KMS-11 (cell line): ENCODE measurements around the gene ATG2B.

ENCODE experiments used
- H2AFZ ChIP-seq: fragments of 200-600 bp; sonication (generic); 2 replicates; pipeline ENCODE4 v1.6.1; 2016; ENCODE audit warnings: antibody characterized with exemption, mixed run types, low read depth
- H3K27ac ChIP-seq: fragments of 200-600 bp; sonication (generic); 2 replicates; pipeline ENCODE4 v1.6.1; 2016; ENCODE audit warnings: mild to moderate bottlenecking, mixed run types
- H3K27me3 ChIP-seq: fragments of 200-600 bp; sonication (generic); 2 replicates; pipeline ENCODE4 v1.6.1; 2017; ENCODE audit warnings: mild to moderate bottlenecking, low read depth, mixed run types, moderate library complexity; ENCODE audit not compliant: insufficient read depth
- H3K36me3 ChIP-seq: fragments of 200-600 bp; sonication (generic); 2 replicates; pipeline ENCODE4 v1.6.1; 2017; ENCODE audit warnings: mild to moderate bottlenecking, mixed run types; ENCODE audit not compliant: insufficient read depth
- H3K4me1 ChIP-seq: fragments of 200-600 bp; sonication (generic); 2 replicates; pipeline ENCODE4 v1.6.1; 2016; ENCODE audit warnings: mild to moderate bottlenecking, low read depth, mixed run types; ENCODE audit not compliant: poor library complexity, severe bottlenecking
- H3K4me2 ChIP-seq: fragments of 200-600 bp; sonication (generic); 2 replicates; pipeline ENCODE4 v1.7.0; 2016; ENCODE audit warnings: mild to moderate bottlenecking, mixed run types
- H3K4me3 ChIP-seq: fragments of 200-600 bp; sonication (generic); IDR thresholded peaks from 2 replicates; pipeline ENCODE4 v1.6.1; 2017; ENCODE audit warnings: low read depth, low read length, mixed read lengths; ENCODE audit not compliant: insufficient read depth
- H3K79me2 ChIP-seq: fragments of 200-600 bp; sonication (generic); 2 replicates; pipeline ENCODE4 v1.6.1; 2016; ENCODE audit warnings: low read depth, mixed run types; ENCODE audit not compliant: insufficient read depth
- H3K9ac ChIP-seq: fragments of 200-600 bp; sonication (generic); 2 replicates; pipeline ENCODE4 v1.6.1; 2016; ENCODE audit warnings: mild to moderate bottlenecking, mixed run types
- H4K20me1 ChIP-seq: fragments of 200-600 bp; sonication (generic); 2 replicates; pipeline ENCODE4 v1.6.1; 2016; ENCODE audit warnings: mild to moderate bottlenecking, mixed run types; ENCODE audit not compliant: insufficient read depth
- TF ChIP-seq, protein P1 (sequence below): fragments of 200-600 bp; sonication (generic); conservative IDR thresholded peaks from 2 replicates; pipeline ENCODE4 v1.6.1; 2017; ENCODE audit warnings: low read depth, mild to moderate bottlenecking, antibody characterized with exemption, low read length, moderate library complexity, mixed read lengths

The ATG2B gene

DNA sequence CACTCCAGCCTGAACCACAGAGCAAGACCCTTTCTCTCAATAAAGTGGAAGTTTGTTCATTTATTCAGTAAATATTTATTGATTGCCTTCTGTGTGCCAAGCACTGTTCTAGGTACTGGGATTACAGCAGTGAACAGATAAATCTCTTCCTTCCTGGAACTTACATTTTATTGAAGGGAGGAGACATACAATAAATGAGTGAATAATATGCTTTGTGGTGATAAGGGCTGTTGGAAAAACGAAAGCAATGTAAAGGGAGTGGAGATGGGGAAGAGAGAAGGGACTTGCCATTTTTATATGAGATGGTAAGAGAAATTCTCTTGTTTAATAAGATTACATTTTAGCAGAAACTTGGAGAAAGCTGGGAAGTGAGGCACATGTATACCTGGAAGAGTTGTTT lies 1.8 kb upstream of the ATG2B start:
- H3K9ac ChIP-seq = no peak overlapping the region
- H3K4me2 ChIP-seq = peak overlapping the region; percentile 73
- H3K27me3 ChIP-seq = no peaks in the 10 kb centered on the region
- no peaks in the 10 kb centered on the region for H4K20me1 ChIP-seq
- H3K4me1 ChIP-seq = peaks cover 22% of the 10 kb centered on the region
- H3K36me3 ChIP-seq = no peaks in the 10 kb centered on the region
- no peak overlapping the region for H3K4me3 ChIP-seq
- H3K79me2 ChIP-seq = peaks cover 38% of the 10 kb centered on the region
- no peak overlapping the region for H3K27ac ChIP-seq
- TF ChIP-seq, protein P1, sequence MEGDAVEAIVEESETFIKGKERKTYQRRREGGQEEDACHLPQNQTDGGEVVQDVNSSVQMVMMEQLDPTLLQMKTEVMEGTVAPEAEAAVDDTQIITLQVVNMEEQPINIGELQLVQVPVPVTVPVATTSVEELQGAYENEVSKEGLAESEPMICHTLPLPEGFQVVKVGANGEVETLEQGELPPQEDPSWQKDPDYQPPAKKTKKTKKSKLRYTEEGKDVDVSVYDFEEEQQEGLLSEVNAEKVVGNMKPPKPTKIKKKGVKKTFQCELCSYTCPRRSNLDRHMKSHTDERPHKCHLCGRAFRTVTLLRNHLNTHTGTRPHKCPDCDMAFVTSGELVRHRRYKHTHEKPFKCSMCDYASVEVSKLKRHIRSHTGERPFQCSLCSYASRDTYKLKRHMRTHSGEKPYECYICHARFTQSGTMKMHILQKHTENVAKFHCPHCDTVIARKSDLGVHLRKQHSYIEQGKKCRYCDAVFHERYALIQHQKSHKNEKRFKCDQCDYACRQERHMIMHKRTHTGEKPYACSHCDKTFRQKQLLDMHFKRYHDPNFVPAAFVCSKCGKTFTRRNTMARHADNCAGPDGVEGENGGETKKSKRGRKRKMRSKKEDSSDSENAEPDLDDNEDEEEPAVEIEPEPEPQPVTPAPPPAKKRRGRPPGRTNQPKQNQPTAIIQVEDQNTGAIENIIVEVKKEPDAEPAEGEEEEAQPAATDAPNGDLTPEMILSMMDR = no peak
- H2AFZ ChIP-seq = no peak overlapping the region

DNA sequence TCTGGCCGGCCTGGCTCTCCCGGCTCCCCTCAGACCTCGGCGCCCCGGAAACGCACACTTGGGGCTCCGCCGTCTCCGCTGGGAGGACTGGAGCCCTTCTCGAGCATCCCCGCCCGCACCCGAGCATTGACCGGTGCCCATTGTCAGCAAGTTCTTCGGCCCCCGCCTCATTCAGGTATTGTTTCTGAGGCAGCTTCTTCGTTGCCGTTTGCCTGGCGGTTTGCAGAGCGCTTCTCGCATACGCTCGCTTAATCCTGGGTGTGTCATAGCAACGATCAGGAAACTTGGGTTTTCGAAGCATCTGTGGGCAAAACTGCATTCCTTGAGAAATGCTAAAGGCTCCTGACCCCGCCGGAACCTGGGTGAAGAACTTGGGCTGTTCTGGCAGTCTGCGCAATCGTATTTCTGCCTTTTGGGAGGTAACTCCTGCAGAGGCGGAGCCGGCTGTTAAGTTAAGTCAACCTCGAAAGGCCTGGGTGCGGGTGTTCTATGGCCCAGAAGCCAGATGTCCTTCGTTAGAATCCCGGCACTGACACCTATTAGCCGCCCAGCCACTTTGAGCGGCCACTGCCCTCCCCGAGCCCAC lies 703 bp upstream of the ATG2B start:
- peak overlapping the region; percentile 73 for H3K4me2 ChIP-seq
- no peaks in the 10 kb centered on the region for H3K27me3 ChIP-seq
- no peaks in the 10 kb centered on the region for H3K36me3 ChIP-seq
- TF ChIP-seq, protein P1 = no peak
- H3K4me1 ChIP-seq = peaks cover 22% of the 10 kb centered on the region
- H2AFZ ChIP-seq = no peak overlapping the region
- peaks cover 42% of the 10 kb centered on the region for H3K79me2 ChIP-seq
- peak overlapping the region; percentile 12; the same call in 1 of the 2 replicates for H3K9ac ChIP-seq
- H3K4me3 ChIP-seq = no peak overlapping the region
- peak overlapping the region; percentile 30; the same call in 1 of the 2 replicates for H3K27ac ChIP-seq
- no peaks in the 10 kb centered on the region for H4K20me1 ChIP-seq

DNA sequence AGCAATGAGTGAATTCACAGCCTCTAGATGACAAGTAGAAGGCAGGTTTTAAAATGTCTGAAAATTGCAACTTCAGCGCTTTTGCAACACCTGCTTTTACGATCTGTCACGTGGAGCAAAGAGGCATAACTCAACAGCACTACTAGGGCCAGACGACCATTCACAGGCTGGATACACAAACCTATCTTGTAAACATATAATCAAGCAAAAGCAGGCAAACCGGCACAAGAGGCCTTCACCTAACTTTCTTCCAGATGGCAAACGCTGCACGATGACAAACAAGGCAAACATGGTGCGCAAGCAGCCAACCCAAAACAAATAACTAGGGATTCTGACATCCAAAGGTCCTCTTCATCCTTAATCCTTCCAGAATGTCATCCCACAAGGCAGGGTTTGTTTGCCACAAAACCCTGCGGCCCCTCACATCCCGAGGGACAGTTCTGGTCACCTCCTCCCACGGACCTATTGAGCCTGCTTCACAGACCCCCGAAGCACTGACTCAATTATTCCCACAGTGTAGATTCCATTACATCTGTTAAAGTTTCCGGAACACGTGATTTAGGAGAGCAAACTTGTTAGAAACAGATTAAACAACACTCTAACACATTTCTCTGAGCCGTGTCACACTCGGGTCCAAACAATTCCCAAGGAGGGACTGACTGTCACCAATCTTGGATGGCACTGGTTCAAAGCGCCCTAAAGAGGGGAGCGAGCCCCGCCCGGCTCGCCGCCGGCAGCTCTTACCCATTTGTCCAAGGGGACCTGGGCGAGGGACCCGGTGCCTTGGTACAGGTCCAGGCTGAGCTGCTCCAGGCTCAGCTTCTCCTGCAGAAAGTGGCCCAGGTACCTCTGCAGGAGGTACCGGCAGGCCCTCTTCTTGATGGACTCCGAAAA lies 823 bp downstream of the ATG2B start:
- peak overlapping the region; percentile 61; the same call in 1 of the 2 replicates for H3K9ac ChIP-seq
- H3K27ac ChIP-seq = peak overlapping the region; percentile 64
- peak overlapping the region; percentile 97 for H3K4me2 ChIP-seq
- peaks cover 22% of the 10 kb centered on the region for H3K4me1 ChIP-seq
- peak overlapping the region; percentile 66 for H2AFZ ChIP-seq
- peaks cover 42% of the 10 kb centered on the region for H3K79me2 ChIP-seq
- H3K4me3 ChIP-seq = no peak overlapping the region
- no peaks in the 10 kb centered on the region for H3K36me3 ChIP-seq
- TF ChIP-seq, protein P1 = no peak
- no peaks in the 10 kb centered on the region for H4K20me1 ChIP-seq
- H3K27me3 ChIP-seq = no peaks in the 10 kb centered on the region

DNA sequence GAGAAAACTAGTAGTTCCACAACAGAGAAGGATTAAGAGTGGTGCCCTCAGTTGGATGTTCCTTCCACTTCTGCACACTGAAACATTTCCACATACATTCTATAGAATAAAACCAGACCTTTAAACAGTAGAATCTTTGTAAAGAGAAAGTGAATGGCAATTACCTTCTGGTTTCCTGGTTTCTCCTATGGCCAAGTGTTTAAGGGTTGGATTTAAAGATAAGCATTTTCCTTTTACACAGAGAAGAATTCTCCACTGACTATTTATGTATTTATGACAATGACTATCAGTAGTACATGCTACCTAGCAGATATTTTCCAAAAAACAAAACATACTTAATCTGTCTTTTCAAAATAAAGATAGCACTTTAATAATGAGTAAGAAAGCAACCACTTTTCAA lies 3.2 kb downstream of the ATG2B start:
- no peak overlapping the region for H3K4me2 ChIP-seq
- no peak overlapping the region for H3K4me3 ChIP-seq
- no peaks in the 10 kb centered on the region for H4K20me1 ChIP-seq
- no peak overlapping the region for H3K9ac ChIP-seq
- H3K4me1 ChIP-seq = peaks cover 21% of the 10 kb centered on the region
- peaks cover 41% of the 10 kb centered on the region for H3K79me2 ChIP-seq
- H2AFZ ChIP-seq = no peak overlapping the region
- H3K27me3 ChIP-seq = no peaks in the 10 kb centered on the region
- no peak overlapping the region for H3K27ac ChIP-seq
- no peaks in the 10 kb centered on the region for H3K36me3 ChIP-seq
- TF ChIP-seq, protein P1 = no peak
